KMS-11 (cell line): ENCODE measurements around the gene EPHB1.

Experiments used
- H2AFZ ChIP-seq: fragments of 200-600 bp; sonication (generic); 2 replicates; pipeline ENCODE4 v1.6.1; 2016; ENCODE audit warnings: antibody characterized with exemption, mixed run types, low read depth
- H3K27ac ChIP-seq: fragments of 200-600 bp; sonication (generic); 2 replicates; pipeline ENCODE4 v1.6.1; 2016; ENCODE audit warnings: mild to moderate bottlenecking, mixed run types
- H3K27me3 ChIP-seq: fragments of 200-600 bp; sonication (generic); 2 replicates; pipeline ENCODE4 v1.6.1; 2017; ENCODE audit warnings: mild to moderate bottlenecking, low read depth, mixed run types, moderate library complexity; ENCODE audit not compliant: insufficient read depth
- H3K36me3 ChIP-seq: fragments of 200-600 bp; sonication (generic); 2 replicates; pipeline ENCODE4 v1.6.1; 2017; ENCODE audit warnings: mild to moderate bottlenecking, mixed run types; ENCODE audit not compliant: insufficient read depth
- H3K4me1 ChIP-seq: fragments of 200-600 bp; sonication (generic); 2 replicates; pipeline ENCODE4 v1.6.1; 2016; ENCODE audit warnings: mild to moderate bottlenecking, low read depth, mixed run types; ENCODE audit not compliant: poor library complexity, severe bottlenecking
- H3K4me2 ChIP-seq: fragments of 200-600 bp; sonication (generic); 2 replicates; pipeline ENCODE4 v1.7.0; 2016; ENCODE audit warnings: mild to moderate bottlenecking, mixed run types
- H3K4me3 ChIP-seq: fragments of 200-600 bp; sonication (generic); IDR thresholded peaks from 2 replicates; pipeline ENCODE4 v1.6.1; 2017; ENCODE audit warnings: low read depth, low read length, mixed read lengths; ENCODE audit not compliant: insufficient read depth
- H3K79me2 ChIP-seq: fragments of 200-600 bp; sonication (generic); 2 replicates; pipeline ENCODE4 v1.6.1; 2016; ENCODE audit warnings: low read depth, mixed run types; ENCODE audit not compliant: insufficient read depth
- H3K9ac ChIP-seq: fragments of 200-600 bp; sonication (generic); 2 replicates; pipeline ENCODE4 v1.6.1; 2016; ENCODE audit warnings: mild to moderate bottlenecking, mixed run types
- H4K20me1 ChIP-seq: fragments of 200-600 bp; sonication (generic); 2 replicates; pipeline ENCODE4 v1.6.1; 2016; ENCODE audit warnings: mild to moderate bottlenecking, mixed run types; ENCODE audit not compliant: insufficient read depth
- TF ChIP-seq, protein P1 (sequence below): fragments of 200-600 bp; sonication (generic); conservative IDR thresholded peaks from 2 replicates; pipeline ENCODE4 v1.6.1; 2017; ENCODE audit warnings: low read depth, mild to moderate bottlenecking, antibody characterized with exemption, low read length, moderate library complexity, mixed read lengths

The EPHB1 gene

DNA sequence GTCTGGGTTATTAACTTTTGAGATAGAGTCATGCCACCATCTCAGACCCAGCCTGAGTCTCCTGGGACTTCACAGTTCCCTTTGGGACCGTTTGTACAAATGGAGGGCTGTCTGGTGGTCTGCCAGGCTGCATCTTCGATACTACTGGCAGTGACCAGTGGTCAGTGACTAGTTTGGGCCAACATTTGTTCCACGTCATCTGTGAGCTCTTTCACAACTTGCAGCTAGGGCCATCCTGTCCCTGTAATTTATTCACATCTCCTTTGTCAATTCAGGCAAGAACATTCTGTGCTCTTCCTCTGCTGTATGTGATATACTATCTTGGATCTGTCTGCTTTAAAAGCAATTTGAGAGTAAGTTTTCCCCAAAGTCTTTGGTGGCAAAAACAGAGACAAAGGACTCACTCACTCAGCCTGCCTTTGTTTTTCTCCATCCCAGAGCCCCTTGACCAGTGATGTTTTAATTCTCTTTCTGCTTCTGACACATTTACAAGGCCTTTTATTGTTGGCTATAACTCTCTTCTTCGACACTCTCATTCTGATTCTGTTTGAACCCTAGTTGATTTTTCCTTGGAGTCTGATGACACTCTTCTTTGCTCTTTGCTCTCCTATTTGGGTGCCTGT is 353.4 kb downstream of the EPHB1 start:
- Histone ChIP-seq H2AFZ (no peak overlapping the region), H3K4me3 (no peak overlapping the region), H3K36me3 (no peaks in the 10 kb centered on the region), H3K27me3 (no peaks in the 10 kb centered on the region), H3K79me2 (no peaks in the 10 kb centered on the region), H3K27ac (no peak overlapping the region), H3K4me2 (no peak overlapping the region), H3K4me1 (no peaks in the 10 kb centered on the region), H4K20me1 (no peaks in the 10 kb centered on the region), H3K9ac (no peak overlapping the region)
- TF ChIP-seq, protein P1, sequence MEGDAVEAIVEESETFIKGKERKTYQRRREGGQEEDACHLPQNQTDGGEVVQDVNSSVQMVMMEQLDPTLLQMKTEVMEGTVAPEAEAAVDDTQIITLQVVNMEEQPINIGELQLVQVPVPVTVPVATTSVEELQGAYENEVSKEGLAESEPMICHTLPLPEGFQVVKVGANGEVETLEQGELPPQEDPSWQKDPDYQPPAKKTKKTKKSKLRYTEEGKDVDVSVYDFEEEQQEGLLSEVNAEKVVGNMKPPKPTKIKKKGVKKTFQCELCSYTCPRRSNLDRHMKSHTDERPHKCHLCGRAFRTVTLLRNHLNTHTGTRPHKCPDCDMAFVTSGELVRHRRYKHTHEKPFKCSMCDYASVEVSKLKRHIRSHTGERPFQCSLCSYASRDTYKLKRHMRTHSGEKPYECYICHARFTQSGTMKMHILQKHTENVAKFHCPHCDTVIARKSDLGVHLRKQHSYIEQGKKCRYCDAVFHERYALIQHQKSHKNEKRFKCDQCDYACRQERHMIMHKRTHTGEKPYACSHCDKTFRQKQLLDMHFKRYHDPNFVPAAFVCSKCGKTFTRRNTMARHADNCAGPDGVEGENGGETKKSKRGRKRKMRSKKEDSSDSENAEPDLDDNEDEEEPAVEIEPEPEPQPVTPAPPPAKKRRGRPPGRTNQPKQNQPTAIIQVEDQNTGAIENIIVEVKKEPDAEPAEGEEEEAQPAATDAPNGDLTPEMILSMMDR: no peak

DNA sequence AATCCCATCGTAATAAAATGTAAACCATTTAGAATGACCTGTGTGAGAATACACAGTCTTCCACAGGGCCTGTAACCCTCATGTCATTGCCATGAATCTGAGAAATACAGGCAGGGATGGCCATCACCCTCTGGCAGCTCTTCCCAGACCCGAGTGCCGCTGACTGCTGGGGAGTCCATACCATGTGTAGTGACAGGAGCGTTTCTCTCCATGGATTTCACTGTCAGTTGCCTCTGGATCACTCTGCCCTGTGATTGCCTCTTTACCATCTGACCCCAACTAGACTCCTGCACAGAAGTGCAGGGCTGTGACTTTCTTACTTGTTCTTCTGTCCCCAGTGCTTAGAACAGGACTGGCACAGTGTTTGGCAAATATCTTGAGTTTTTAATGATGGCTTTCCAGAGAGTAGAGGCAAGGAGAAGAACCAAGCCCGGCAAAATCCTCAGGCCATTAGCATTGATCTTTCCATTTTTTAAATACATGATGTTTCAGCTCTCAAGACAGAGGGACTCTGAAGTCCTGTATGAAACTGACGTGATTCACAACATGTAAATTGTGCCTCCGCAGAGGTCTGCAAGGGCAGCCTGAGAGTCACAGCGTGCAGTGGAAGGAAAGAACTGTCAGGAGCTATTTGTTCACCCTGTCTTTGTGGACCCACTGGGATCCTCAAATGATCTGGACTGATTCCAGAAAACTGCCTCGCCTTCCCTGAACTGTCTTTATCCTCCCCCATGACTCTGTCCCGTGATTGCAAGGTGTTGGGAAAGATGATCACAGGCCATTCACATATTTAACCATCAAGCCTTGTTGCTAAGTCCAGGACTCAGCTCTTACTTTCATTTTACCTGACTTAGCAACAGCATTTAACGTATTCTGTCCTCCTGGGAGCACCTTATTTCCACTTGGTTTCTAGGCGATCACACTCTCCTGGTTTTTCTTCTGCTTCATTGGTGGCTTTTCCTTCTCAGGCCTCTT is 354.9 kb downstream of the EPHB1 start:
- H3K4me1 ChIP-seq: no peaks in the 10 kb centered on the region
- H3K9ac ChIP-seq: no peak overlapping the region
- H3K27me3 ChIP-seq: no peaks in the 10 kb centered on the region
- no peak overlapping the region for H3K4me3 ChIP-seq
- no peak overlapping the region for H2AFZ ChIP-seq
- H3K79me2 ChIP-seq: no peaks in the 10 kb centered on the region
- no peak overlapping the region for H3K27ac ChIP-seq
- H3K4me2 ChIP-seq: no peak overlapping the region
- H4K20me1 ChIP-seq: no peaks in the 10 kb centered on the region
- H3K36me3 ChIP-seq: no peaks in the 10 kb centered on the region
- TF ChIP-seq, protein P1: no peak

DNA sequence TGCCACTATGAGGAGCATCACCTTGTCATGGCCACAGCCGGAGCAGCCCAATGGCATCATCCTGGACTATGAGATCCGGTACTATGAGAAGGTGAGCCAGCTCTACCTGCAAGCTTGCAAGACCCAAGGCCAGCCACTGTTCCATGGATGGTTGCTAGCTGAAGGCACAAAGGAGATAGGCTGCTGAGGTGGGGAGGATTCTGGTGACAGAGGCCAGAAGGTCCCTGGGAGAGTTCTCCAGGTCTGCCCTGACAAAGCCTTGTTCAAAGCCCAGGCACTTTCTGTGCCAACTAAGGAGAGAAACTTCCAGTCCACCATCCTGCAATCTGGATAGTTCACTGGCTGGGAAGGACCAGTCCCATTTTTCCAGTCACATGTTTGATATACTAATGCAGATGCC is 359.1 kb downstream of the EPHB1 start:
- no peaks in the 10 kb centered on the region for H3K27me3 ChIP-seq
- TF ChIP-seq, protein P1: no peak
- no peak overlapping the region for H2AFZ ChIP-seq
- no peaks in the 10 kb centered on the region for H3K4me1 ChIP-seq
- H3K79me2 ChIP-seq: no peaks in the 10 kb centered on the region
- no peaks in the 10 kb centered on the region for H4K20me1 ChIP-seq
- H3K36me3 ChIP-seq: no peaks in the 10 kb centered on the region
- no peak overlapping the region for H3K4me3 ChIP-seq
- H3K4me2 ChIP-seq: no peak overlapping the region
- H3K9ac ChIP-seq: no peak overlapping the region
- H3K27ac ChIP-seq: no peak overlapping the region

DNA sequence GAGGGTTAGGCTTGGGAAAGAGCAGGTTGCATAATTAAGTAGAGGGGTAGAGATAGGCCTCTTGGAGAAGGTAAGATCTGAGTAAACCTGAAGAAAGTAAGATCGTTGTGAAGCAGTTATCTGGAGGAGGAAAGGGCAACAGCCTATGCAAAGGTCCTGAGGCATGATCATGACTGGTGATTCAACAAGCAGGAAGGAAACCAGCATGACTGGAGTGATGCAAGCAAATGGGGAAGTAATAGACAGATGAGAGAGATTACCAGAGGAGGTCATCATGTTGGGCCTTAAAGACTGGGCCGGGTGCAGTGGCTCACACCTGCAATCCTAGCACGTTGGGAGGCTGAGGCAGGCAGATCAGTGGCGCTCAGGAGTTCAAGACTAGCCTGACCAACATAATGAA is 360.2 kb downstream of the EPHB1 start:
- H3K4me3 ChIP-seq: no peak overlapping the region
- no peaks in the 10 kb centered on the region for H3K4me1 ChIP-seq
- no peak overlapping the region for H2AFZ ChIP-seq
- H4K20me1 ChIP-seq: no peaks in the 10 kb centered on the region
- H3K27me3 ChIP-seq: no peaks in the 10 kb centered on the region
- H3K4me2 ChIP-seq: no peak overlapping the region
- H3K36me3 ChIP-seq: no peaks in the 10 kb centered on the region
- H3K9ac ChIP-seq: no peak overlapping the region
- H3K79me2 ChIP-seq: no peaks in the 10 kb centered on the region
- no peak overlapping the region for H3K27ac ChIP-seq
- TF ChIP-seq, protein P1: no peak
